Measurements from ENCODE around the gene PRAMEF27.
"Not testable (repeated sequence)": the region's sequence is repeated elsewhere in the genome, so short reads cannot be mapped to it uniquely, and the experiment has no call there.

The PRAMEF27 gene

DNA sequence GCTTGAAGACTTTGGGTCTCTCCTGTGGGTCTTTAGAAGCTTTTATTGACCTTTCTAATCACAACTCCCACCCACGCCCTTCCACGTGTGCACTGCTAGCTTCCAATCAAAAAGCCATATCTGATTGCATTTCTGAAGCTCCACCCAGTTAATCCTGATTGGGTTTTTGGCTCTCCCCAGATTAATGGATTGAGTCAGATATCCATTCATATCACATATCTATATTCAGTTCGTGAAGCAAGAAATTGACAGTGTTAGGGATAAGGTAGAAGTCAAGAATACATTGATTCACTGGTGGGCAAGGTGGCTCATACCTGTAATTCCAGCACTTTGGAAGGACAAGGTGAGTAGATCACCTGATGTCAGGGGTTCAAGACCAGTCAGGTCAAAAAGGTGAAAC, at the start of gene PRAMEF27:
Gene PRAMEF27 (minus strand): TSS at position 101 of the 400 bp plus-strand sequence. CDS start 2,916 bp downstream, outside the sequence.
- not testable (repeated sequence) for DNase-seq

DNA sequence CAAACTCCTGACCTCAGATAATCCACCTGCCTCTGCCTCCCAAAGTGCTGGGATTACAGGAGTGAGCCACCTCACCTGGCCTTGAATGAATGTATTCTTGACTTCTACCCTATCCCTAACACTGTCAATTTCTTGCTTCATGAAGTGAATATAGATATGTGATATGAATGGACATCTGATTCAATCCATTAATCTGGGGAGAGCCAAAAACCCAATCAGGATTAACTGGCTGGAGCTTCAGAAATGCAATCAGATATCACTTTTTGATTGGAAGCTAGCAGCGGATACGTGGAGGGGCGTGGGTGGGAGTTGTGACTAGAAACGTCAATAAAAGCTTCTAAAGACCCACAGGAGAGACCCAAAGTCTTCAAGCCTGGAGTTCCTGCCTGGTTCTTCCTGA, 14.1 kb upstream of the PRAMEF27 start, which contains the start of gene PRAMEF25:
Gene PRAMEF25 (plus strand): TSS at position 301 of the 400 bp plus-strand sequence. CDS start 2,920 bp downstream, outside the sequence.
- not testable (repeated sequence) for DNase-seq

DNA sequence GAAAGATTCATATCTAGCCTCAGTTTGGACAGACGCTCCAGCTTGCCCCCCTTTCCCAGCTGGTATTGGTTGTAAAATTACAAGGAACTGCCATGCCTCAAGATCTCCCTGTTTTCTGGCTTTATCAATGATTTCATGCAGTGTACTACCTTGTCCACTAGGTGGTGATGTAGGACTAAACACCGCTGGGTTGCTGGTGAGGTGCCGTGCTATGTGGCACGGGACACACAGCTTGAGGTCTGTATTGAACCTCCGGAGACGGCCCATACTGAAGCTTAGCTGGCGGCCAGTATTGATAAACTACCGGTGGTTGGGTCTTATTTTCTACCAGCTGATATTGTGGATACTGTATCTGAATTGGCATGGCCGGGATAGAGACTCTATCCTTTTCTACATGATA, 36.5 kb downstream of the PRAMEF27 start:
- not testable (repeated sequence) for DNase-seq

DNA sequence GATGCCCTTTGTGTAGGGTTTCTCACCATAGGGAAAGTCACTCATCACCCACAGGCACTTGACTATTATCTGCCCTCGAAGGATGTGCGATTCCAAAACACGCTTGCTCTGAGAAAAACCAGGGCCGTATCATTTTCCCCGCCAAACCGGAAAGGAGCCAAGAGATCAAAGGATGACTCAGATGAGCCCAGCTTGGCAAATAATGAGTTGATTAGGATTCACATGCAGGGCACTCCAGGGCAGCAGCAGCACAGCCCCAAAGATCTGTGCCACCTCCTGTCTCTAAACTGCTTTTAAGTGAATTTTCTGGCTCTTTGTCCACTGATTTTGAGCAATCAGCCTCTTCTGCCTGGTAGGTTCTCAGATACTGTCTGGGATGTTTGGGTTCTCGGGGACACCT, 44.4 kb downstream of the PRAMEF27 start:
- not testable (repeated sequence) for DNase-seq

DNA sequence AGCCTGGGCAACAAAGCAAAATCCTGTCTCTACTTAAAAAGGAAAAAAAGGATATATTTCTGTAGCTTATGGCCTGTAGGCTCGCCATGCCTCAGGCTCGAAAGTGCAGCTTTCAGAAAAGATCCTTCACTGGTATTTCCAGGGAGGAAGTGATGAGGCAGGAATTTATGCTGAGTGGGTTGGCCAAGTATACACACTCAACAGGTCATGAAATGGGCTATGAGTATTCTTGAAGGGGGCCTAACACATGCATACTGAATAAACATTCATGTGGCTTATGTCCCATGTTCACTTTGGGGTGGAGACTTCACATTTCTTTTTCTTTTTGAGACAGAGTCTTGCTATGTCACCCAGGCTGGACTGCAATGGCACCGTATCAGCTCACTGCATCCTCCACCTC, 47.0 kb downstream of the PRAMEF27 start:
- DNase-seq = not testable (repeated sequence)

DNA sequence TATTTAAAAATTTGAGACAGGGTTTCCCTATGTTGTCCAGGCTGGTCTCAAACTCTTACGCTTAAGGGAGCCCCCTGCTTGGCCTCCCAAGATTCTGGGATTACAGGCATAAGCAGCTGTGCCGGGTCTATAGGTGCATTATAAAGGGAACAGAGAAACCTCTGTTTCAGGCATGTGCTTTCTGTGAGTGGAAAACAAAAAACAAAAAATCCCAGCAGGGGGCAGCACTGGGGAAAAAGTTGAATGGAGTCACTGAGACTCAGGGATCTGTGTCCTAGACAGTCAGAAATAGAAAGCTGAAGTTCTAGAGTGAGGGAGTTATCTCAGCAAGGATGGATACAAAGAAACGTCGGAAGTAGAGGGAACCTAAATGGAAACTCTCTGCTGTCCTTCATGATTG, 50.6 kb downstream of the PRAMEF27 start:
- DNase-seq = not testable (repeated sequence)

Measured in CD4-positive, alpha-beta T cell treated with Interleukin-21 for 1 hour (primary cell).